Fibroblast of lung (primary cell): ENCODE results near the gene NR2E3.

Experiments used
- EZH2 ChIP-seq: IDR thresholded peaks from 2 replicates; pipeline ENCODE4 v1.5.1; 2012; ENCODE audit warnings: low read length, control low read depth, mild to moderate bottlenecking; ENCODE audit errors: missing control alignments
- TF ChIP-seq, protein P1 (sequence below), 2 donors: IDR thresholded peaks in 1 of 2; conservative IDR thresholded peaks in 1 of 2; 1 replicate in 1 of 2; 2 replicates in 1 of 2; pipeline ENCODE4 v1.5.1; 2011 to 2012; ENCODE audit warnings: low read length in 2 of 2, control low read depth in 1 of 2, inconsistent platforms in 1 of 2, low read depth in 1 of 2, mild to moderate bottlenecking in 1 of 2

DNA sequence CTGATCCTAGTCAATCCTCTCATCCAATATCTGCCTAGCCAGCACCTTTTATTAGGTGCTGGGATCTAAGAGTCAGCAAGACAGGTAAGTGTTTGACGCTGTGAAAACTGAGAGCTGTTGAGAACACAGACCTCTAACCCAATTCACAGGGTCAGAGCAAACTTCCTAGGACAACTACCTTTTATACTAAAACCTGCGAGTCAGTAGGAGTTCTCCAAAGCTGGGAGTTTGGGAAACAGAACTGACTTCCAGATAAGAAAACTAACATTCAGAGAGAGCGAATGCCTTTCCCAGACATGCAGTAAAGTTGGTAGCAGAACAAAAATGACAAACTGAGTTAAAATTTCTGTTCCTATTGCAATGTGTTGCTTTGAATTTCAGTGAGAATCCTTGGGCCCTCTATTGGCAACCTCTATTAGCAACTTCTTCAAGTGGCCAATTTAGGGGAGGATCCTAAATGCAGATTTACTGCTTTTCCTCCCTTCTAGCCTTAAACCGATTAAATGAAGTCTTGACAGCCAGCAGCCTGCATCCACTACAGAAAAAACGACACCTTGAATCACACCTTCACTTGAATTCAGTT, 11.3 kb downstream of the NR2E3 start:
- TF ChIP-seq, protein P1, sequence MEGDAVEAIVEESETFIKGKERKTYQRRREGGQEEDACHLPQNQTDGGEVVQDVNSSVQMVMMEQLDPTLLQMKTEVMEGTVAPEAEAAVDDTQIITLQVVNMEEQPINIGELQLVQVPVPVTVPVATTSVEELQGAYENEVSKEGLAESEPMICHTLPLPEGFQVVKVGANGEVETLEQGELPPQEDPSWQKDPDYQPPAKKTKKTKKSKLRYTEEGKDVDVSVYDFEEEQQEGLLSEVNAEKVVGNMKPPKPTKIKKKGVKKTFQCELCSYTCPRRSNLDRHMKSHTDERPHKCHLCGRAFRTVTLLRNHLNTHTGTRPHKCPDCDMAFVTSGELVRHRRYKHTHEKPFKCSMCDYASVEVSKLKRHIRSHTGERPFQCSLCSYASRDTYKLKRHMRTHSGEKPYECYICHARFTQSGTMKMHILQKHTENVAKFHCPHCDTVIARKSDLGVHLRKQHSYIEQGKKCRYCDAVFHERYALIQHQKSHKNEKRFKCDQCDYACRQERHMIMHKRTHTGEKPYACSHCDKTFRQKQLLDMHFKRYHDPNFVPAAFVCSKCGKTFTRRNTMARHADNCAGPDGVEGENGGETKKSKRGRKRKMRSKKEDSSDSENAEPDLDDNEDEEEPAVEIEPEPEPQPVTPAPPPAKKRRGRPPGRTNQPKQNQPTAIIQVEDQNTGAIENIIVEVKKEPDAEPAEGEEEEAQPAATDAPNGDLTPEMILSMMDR (conservative IDR thresholded peaks at IDR 0.05 in 1 of 2, IDR thresholded peaks at IDR 0.05 in 1 of 2; ENCODE audit: low read depth in 1 of 2, low read length in 2 of 2) = no peak
- no peak for TF ChIP-seq EZH2
